Measurements from ENCODE around the gene C1orf50.

DNA sequence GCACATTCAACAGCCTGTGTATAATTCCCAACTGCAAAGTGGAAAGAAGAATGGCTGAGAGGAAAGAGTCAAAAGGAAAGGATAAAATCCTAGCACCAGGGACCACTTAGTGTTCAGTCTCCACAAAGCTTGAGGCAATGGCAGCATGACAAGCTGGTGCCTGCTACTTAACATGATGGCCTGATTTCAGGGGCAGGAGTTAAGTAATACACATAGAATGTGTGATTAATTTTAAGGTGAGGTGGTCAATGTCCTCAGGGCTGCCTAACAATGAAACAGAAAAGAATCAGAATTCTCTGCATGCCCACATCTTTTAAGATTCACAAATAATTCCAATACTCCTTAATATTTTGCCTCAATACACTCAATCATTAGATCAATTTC lies 9.2 kb upstream of the C1orf50 start:
- TF ChIP-seq ZBTB21 (CRISPR knock-in tag; IDR thresholded peaks at IDR 0.05; ENCODE audit: borderline replicate concordance) = no peak
- no peak for TF ChIP-seq CTCF (IDR thresholded peaks at IDR 0.05)
- no peak for TF ChIP-seq SP1 (CRISPR knock-in tag; conservative IDR thresholded peaks at IDR 0.05)
- no peak for TF ChIP-seq RELA (CRISPR knock-in tag; IDR thresholded peaks at IDR 0.05; ENCODE audit: borderline replicate concordance)
- no peak for TF ChIP-seq ZNF425 (CRISPR knock-in tag; conservative IDR thresholded peaks at IDR 0.05)
- TF ChIP-seq, protein P1, sequence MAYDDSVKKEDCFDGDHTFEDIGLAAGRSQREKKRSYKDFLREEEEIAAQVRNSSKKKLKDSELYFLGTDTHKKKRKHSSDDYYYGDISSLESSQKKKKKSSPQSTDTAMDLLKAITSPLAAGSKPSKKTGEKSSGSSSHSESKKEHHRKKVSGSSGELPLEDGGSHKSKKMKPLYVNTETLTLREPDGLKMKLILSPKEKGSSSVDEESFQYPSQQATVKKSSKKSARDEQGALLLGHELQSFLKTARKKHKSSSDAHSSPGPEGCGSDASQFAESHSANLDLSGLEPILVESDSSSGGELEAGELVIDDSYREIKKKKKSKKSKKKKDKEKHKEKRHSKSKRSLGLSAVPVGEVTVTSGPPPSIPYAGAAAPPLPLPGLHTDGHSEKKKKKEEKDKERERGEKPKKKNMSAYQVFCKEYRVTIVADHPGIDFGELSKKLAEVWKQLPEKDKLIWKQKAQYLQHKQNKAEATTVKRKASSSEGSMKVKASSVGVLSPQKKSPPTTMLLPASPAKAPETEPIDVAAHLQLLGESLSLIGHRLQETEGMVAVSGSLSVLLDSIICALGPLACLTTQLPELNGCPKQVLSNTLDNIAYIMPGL (CRISPR knock-in tag; IDR thresholded peaks at IDR 0.05) = no peak
- no peak for TF ChIP-seq SOX15 (CRISPR knock-in tag; IDR thresholded peaks at IDR 0.05)
- TF ChIP-seq, protein P2, sequence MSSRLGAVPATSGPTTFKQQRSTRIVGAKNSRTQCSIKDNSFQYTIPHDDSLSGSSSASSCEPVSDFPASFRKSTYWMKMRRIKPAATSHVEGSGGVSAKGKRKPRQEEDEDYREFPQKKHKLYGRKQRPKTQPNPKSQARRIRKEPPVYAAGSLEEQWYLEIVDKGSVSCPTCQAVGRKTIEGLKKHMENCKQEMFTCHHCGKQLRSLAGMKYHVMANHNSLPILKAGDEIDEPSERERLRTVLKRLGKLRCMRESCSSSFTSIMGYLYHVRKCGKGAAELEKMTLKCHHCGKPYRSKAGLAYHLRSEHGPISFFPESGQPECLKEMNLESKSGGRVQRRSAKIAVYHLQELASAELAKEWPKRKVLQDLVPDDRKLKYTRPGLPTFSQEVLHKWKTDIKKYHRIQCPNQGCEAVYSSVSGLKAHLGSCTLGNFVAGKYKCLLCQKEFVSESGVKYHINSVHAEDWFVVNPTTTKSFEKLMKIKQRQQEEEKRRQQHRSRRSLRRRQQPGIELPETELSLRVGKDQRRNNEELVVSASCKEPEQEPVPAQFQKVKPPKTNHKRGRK (CRISPR knock-in tag; IDR thresholded peaks at IDR 0.05; ENCODE audit: borderline replicate concordance) = no peak
- TF ChIP-seq JUN (CRISPR knock-in tag; IDR thresholded peaks at IDR 0.05) = no peak
- no peak for TF ChIP-seq KAT7 (CRISPR knock-in tag; IDR thresholded peaks at IDR 0.05; ENCODE audit: borderline replicate concordance)
